Measurements from ENCODE around the gene TATDN2.
"Not testable (repeated sequence)": the region's sequence is repeated elsewhere in the genome, so short reads cannot be mapped to it uniquely, and the experiment has no call there.

The TATDN2 gene

GRCh38 chr3:10260211-10260701, 12.0 kb downstream of the TATDN2 start:
- Histone ChIP-seq H3K9ac (no peak overlapping the region), H3K4me1 (ENCODE audit: low read depth, poor library complexity, severe bottlenecking) (no peaks in the 10 kb centered on the region), H3K4me3 (IDR thresholded peaks at IDR 0.05; ENCODE audit: insufficient read depth, low read depth, low read length) (no peak overlapping the region), H3K27ac (no peak overlapping the region), H3K36me3 (ENCODE audit: insufficient read depth) (no peaks in the 10 kb centered on the region), H3K79me2 (ENCODE audit: insufficient read depth, low read depth) (peaks cover 42% of the 10 kb centered on the region), H2AFZ (ENCODE audit: low read depth) (no peak overlapping the region), H3K27me3 (ENCODE audit: insufficient read depth, low read depth) (no peaks in the 10 kb centered on the region), H4K20me1 (ENCODE audit: insufficient read depth) (no peaks in the 10 kb centered on the region), H3K4me2 (no peak overlapping the region)
- TF ChIP-seq CTCF (conservative IDR thresholded peaks at IDR 0.05; ENCODE audit: low read depth, low read length): no peak

GRCh38 chr3:10262027-10262426, 13.8 kb downstream of the TATDN2 start:
- Histone ChIP-seq H3K79me2 (ENCODE audit: insufficient read depth, low read depth) (peaks cover 55% of the 10 kb centered on the region), H3K36me3 (ENCODE audit: insufficient read depth) (no peaks in the 10 kb centered on the region), H4K20me1 (ENCODE audit: insufficient read depth) (0 out of 2 replicates have a peak, but pooled peaks cover 2% of the 10 kb centered on the region)

GRCh38 chr3:10263646-10264363, 15.5 kb downstream of the TATDN2 start:
- no peak overlapping the region for H3K4me2 ChIP-seq
- no peaks in the 10 kb centered on the region for H3K36me3 ChIP-seq (ENCODE audit: insufficient read depth)

More at GRCh38 chr3:10262027-10262426, 13.8 kb downstream of the TATDN2 start:
- Histone ChIP-seq H3K4me2 (no peak overlapping the region), H3K27ac (no peak overlapping the region), H3K4me3 (IDR thresholded peaks at IDR 0.05; ENCODE audit: insufficient read depth, low read depth, low read length) (no peak overlapping the region), H3K9ac (no peak overlapping the region), H3K4me1 (ENCODE audit: low read depth, poor library complexity, severe bottlenecking) (no peaks in the 10 kb centered on the region), H2AFZ (ENCODE audit: low read depth) (no peak overlapping the region), H3K27me3 (ENCODE audit: insufficient read depth, low read depth) (no peaks in the 10 kb centered on the region)
- no peak for TF ChIP-seq CTCF (conservative IDR thresholded peaks at IDR 0.05; ENCODE audit: low read depth, low read length)

GRCh38 chr3:10265833-10266232, 17.6 kb downstream of the TATDN2 start:
- 0 out of 2 replicates have a peak, but pooled peaks cover 8% of the 10 kb centered on the region for H4K20me1 ChIP-seq (ENCODE audit: insufficient read depth)
- H3K27me3 ChIP-seq (ENCODE audit: insufficient read depth, low read depth): no peaks in the 10 kb centered on the region
- no peaks in the 10 kb centered on the region for H3K36me3 ChIP-seq (ENCODE audit: insufficient read depth)
- H2AFZ ChIP-seq (ENCODE audit: low read depth): no peak overlapping the region
- no peak overlapping the region for H3K4me2 ChIP-seq
- H3K27ac ChIP-seq: no peak overlapping the region
- no peak overlapping the region for H3K4me3 ChIP-seq (IDR thresholded peaks at IDR 0.05; ENCODE audit: insufficient read depth, low read depth, low read length)
- H3K79me2 ChIP-seq (ENCODE audit: insufficient read depth, low read depth): peaks cover 75% of the 10 kb centered on the region
- H3K4me1 ChIP-seq (ENCODE audit: low read depth, poor library complexity, severe bottlenecking): no peaks in the 10 kb centered on the region
- no peak for TF ChIP-seq CTCF (conservative IDR thresholded peaks at IDR 0.05; ENCODE audit: low read depth, low read length)
- H3K9ac ChIP-seq: no peak overlapping the region

More at GRCh38 chr3:10263646-10264363, 15.5 kb downstream of the TATDN2 start:
- peaks cover 60% of the 10 kb centered on the region for H3K79me2 ChIP-seq (ENCODE audit: insufficient read depth, low read depth)
- no peak overlapping the region for H3K27ac ChIP-seq
- TF ChIP-seq CTCF (conservative IDR thresholded peaks at IDR 0.05; ENCODE audit: low read depth, low read length): peak; percentile 44
- no peak overlapping the region for H3K9ac ChIP-seq
- 0 out of 2 replicates have a peak, but pooled peaks cover 8% of the 10 kb centered on the region for H4K20me1 ChIP-seq (ENCODE audit: insufficient read depth)
- H2AFZ ChIP-seq (ENCODE audit: low read depth): no peak overlapping the region
- H3K4me3 ChIP-seq (IDR thresholded peaks at IDR 0.05; ENCODE audit: insufficient read depth, low read depth, low read length): no peak overlapping the region
- H3K4me1 ChIP-seq (ENCODE audit: low read depth, poor library complexity, severe bottlenecking): no peaks in the 10 kb centered on the region
- H3K27me3 ChIP-seq (ENCODE audit: insufficient read depth, low read depth): no peaks in the 10 kb centered on the region

GRCh38 chr3:10266936-10267335, 18.7 kb downstream of the TATDN2 start:
- H3K27ac ChIP-seq; H3K27me3 ChIP-seq (ENCODE audit: insufficient read depth, low read depth); H3K4me3 ChIP-seq (IDR thresholded peaks at IDR 0.05; ENCODE audit: insufficient read depth, low read depth, low read length); H3K36me3 ChIP-seq (ENCODE audit: insufficient read depth); H3K9ac ChIP-seq; H3K4me1 ChIP-seq (ENCODE audit: low read depth, poor library complexity, severe bottlenecking); H2AFZ ChIP-seq (ENCODE audit: low read depth); H4K20me1 ChIP-seq (ENCODE audit: insufficient read depth); H3K4me2 ChIP-seq: not testable (repeated sequence)
- peaks cover 85% of the 10 kb centered on the region for H3K79me2 ChIP-seq (ENCODE audit: insufficient read depth, low read depth)
